CD1c-positive myeloid dendritic cell (primary cell): Measurements from ENCODE around the gene CLSTN3.
"Not testable (repeated sequence)": the region's sequence is repeated elsewhere in the genome, so short reads cannot be mapped to it uniquely, and the experiment has no call there.

Experiments used
- DNase-seq: peaks from one replicate; pipeline ENCODE4 v3.0.0-alpha.2; 2016; ENCODE audit errors: extremely low spot score

CLSTN3 gene

DNA sequence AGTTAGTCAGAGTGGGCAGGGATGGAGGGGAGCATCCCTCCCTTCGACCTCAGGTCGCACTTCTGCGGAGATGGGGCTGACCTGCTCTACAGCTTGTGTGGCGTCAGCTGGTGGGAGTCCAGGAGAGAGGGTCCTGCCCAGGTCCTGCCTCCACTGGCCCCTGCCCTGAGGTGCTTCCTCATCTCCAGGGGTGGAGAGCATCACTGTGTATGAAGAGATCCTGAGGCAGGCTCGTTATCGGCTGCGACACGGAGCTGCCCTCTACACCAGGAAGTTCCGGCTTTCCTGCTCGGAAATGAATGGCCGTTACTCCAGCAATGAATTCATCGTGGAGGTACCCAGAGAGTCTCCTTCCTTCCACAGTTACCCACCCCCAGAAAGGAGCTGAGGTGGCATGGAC, 20.2 kb downstream of the CLSTN3 start:
- DNase-seq = no peak

DNA sequence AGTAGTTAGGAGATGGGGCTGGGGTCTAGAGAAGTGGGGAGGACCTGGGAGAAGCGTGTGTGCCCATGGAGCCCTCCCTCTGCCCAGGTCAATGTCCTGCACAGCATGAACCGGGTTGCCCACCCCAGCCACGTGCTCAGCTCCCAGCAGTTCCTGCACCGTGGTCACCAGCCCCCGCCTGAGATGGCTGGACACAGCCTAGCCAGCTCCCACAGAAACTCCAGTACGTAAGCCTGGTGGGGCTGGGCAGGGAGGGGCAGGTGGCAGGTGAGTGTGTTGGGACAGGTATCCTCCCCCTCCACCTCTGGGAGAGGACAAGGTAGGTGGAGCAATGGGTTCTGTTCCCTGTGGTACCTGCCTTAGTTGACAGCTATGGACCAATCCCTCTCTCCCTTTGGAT, 20.7 kb downstream of the CLSTN3 start:
- no peak for DNase-seq

DNA sequence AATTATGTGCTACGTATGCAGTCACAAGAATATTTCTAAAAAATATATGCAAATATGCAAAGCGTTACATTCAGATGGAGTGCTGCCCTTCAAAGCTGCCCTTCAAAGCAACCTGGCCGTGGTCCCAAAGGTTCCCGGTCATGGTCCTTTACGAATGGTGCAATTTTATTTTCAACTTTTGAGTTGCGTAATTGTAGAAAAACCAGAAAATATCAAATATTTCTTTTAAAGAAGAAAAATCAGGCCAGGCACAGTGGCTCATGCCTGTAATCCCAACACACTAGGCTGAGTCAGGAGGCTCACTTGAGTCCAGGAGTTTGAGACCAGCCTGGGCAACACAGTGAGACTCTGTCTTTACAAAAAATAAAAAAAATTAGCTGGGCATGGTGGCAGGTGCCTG, 21.4 kb downstream of the CLSTN3 start:
- no peak for DNase-seq

DNA sequence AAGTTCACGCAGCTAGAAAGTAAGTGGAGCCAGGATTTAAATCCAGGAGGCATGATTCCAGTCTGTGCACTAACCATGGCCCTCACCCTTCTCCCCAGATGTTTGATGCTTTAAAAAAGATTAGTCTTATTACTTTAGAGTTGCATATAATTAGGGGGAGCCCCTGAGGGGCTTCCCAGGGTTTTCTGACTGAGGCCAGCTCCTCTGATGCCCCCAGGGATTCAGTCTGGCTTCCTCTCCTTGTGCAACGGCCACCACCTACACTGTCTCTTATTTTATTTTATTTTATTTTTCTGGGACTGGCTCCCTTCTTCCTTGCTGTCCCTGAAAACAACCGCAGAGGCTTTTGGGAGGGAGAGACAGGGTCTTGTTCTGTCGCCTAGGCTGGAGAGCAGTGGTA, 22.6 kb downstream of the CLSTN3 start:
- DNase-seq = no peak

DNA sequence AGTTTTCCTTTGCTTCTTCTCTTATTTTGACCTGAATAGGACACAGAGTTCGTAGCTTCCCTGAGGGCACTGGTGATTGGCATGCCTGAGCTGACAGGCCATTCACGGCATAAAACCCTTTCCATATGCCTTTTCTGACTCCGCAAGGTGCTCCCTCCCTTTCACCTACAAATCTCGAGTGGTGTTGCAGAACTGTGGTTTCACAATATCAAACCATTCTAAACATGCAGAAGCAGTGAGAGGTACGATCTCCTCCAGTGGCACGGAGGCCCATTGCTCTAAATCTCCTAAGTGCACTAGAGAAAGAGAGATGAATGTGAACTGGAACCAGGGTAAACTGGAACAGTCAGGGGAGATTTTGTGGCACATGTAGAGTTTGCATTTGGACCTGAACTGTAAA, 23.9 kb downstream of the CLSTN3 start:
- DNase-seq = no peak

DNA sequence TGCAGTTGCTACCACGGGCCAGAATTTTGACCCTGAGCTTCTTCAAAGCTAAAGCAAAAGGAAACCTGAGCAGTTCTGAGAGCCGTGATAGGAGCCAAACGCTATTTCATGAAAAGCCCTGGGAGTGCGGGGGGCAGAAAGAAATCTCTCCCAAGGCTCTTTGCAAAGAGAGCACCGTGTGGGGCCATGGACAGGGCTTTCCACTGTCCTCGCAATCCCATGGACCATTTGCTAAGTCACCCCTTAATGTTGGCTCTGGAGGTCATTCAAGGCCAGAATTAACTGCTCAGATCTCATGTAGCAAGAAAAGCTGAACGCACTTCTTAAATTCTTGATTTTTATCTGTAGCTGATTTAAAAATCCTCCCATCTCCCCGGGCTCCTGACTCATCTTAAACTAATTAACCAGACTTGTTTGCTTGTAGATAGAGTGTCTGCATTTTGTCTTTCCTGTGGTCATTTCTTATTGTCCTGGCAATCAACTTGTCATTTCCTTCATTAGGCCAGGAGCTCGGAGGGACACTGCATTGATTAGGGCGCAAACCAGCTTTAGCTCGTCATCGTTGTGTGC, 24.8 kb downstream of the CLSTN3 start:
- no peak for DNase-seq

DNA sequence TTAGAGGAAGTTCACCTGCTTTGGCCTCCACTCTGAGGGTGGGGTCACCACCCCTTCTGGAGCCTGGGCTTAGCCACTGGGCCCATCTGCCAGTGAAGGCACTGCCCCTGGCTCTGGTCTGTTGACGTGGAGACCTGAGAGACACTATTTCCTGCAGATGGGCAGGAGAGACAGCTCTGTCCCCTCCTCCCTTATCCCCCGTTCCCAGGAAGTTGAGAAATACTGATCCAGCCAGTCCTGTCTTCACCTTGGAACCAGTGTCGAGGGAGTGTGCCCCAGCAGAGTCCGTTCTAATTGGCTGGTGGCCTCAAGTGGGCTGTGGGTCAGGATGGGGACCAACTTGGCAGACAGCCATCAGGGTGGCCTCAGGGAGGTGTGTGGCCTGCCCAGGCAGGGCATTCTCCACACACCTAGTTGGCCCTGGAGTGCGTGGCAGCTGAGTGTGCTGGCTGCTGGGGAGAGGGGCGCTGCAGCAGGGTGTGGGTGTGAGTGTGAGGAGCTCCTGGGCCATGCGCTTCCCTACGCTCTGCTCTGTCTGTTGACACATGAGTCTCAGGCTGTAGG, 25.4 kb downstream of the CLSTN3 start:
- no peak for DNase-seq

DNA sequence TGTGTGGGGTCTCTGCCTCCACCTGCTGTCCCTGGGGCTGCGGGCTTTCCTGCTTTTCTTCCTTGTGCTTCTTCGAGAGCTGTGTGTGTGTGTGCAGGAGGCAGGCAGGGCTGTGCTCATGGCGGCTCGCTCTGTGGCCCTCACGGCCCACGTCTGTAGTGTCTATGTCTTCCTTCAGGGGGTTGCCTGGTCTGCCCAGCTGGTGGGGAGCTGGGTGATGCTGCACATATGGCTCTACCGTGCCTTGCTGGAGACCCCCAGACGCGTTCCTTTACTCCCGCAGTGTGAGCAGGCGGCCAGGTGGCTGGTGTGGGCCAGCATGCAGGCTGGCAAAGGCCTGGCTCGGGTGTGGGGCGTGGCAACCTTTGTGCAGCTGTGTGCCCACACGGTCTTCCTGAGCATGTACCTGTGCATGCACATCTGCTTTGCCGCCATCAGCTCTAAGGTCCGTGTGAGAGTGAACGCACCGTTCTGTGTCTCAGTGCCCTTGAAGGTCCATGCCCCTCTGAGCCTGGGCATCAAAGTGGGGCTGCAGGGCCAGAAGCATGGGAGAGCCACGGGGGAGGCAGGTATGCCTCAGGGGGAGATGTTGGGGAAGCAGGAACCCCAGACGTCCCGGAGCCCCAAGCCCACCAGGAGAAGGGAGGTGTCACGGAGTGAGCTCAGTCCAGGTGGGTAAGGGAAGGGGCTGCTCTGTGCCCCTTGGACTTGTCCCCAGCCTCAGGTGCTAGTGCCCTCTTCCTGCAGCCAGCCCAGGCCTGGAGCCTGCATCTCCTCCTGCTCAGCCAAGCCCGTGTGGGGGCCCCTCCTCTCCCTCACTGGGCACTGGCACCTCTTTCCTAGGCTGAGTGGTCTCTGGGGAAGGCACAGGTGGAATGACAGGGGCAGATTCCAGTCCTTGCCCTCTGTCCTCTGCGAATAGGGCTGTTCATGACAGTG, 26.4 kb downstream of the CLSTN3 start:
- no peak for DNase-seq

DNA sequence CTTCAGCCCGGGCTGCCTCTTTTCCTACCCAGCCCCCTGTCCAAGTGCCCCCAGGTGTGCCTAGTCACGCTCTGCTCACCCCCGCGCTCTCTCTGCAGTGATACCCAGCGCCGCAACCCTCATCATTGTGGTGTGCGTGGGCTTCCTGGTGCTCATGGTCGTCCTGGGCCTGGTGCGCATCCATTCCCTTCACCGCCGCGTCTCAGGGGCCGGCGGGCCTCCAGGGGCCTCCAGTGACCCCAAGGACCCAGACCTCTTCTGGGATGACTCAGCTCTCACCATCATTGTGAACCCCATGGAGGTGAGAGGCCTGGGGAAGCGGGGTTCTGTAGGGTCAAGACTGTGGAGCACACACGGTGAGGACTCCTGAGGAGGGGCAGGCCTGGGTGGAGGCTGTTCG, 27.2 kb downstream of the CLSTN3 start:
- no peak for DNase-seq

DNA sequence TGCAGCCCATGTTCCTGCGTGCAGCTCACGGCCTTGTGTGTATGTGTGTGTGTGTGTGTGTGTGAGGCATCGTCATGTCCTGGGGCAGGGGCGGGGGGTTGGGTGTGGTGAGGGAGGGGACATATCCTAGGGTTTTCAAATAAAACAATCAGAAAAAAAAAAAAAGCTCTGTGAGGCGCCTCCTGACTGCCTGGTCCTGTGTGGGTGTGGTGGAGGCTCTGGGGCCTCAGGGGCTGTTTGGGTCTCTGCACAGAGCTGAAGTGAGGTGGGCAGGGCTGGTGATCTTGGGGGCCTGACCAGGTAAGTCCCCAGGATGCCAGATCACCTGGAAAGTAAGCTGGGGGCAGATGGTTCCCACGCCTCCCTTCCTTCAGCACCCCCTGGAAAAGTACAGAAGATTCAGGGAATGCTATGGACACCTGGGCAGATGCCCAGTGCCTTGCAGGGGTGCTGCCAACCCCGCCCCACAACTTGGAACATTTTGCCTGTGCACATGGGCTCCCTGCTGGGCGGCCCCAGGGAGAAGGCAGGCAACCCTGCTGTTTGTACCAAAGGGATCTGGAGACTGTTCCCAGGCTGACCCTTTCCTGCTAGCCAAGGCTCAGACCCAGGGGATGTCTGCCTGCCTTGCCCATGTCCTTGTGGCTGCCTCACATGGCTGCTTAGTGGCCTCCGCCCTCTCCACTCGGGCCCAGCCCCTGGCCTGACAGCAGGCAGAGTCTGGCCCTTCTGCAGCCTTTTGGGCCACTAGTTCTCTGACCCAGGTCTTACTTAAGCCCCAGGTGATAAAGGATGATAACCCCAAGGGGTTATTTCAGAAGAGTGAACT, 28.8 kb downstream of the CLSTN3 start:
- DNase-seq = no peak

DNA sequence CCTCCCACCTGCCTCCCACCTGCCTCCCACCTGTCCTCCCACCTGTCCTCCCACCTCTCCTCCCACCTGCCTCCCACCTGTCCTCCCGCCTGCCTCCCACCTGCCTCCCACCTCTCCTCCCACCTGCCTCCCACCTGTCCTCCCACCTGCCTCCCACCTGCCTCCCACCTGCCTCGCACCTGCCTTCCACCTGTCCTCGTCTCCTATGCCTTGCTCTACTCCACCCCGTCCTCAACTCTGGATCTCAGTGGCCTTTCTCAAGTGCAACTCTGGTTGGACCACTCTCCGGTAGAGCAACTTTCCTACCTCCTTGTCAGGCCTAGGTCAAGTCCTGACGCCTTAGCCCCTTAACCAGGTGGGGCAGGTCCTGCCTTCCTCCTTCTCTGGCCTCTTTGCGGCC, 30.0 kb downstream of the CLSTN3 start:
- DNase-seq = no peak

DNA sequence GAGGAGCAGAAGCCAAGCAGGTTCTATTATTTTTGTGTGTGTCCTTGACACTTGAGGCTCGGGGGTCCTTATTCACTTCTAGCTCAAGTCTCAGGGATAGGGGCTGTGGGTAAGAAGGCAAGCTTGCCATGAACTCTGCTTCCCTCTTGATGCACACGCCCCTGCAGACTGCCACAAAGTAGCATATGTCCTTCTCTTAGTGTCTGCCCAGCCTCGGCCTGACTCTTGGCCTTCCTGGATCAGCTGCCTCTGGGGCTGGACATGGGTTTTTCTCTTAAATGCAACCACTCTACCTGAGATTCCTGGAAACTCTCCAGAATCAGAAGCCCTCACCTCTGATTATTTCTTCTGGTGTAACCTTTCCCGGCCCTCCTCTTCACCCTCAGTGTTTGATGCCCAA, 31.2 kb downstream of the CLSTN3 start:
- no peak for DNase-seq

DNA sequence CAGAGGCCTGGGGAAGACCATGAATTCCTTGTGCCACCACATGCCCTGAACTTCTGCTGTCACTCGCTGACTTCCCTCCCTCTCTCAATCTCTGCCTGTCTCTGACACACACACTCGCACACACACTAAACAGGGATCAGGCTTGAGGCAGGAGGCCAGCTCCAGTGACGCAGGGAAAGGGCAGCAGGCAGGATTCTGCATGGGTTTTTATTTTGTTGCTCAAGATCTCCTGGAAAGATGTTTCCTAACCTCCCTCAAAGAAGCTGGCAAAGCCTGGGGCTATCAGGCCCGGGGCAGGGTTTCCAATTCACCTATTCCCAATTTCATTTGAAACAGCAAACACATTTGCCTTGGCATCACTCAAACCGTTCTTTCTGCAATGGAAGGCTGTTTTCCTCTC, 31.6 kb downstream of the CLSTN3 start:
- no peak for DNase-seq

DNA sequence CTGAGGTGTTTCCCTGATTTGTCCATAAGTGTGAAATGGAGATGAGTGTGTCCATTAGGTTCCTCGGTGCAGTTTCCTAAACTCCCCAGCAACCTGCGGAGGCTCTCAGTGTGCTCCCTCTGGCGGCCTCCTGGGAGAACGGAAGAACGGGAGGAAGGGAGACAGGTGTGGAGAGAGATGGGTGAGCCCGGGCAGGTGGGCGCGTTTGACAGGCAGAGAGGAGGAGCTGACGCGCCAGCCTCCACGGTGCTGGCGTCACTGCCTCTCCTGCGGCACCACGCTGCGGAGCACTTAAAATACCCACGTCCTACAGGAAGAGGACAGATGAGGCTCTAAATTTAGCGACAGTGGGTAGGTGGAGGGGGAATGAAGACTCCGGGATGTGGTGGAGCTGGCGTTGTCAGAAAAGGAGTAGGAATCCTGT, 32.5 kb downstream of the CLSTN3 start:
- no peak for DNase-seq

DNA sequence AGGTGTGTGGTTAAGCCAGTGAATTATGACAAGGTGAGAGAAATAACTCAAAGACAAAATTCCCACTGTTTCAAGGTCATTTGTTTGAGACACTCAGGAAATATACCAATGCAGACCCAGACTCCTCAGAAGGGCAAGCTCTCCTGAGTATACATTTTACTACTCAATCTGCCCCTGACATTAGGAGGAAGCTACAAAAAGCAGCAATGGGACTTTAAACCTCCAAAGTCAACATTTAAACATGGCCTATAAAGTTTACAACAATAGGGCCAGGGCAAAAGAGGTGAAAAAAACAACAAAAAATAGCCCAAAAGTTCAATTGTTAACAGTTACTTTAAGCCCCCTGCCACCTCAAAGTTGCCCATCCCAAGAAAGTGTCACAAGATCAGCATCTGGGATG, 39.8 kb downstream of the CLSTN3 start:
- DNase-seq = no peak

DNA sequence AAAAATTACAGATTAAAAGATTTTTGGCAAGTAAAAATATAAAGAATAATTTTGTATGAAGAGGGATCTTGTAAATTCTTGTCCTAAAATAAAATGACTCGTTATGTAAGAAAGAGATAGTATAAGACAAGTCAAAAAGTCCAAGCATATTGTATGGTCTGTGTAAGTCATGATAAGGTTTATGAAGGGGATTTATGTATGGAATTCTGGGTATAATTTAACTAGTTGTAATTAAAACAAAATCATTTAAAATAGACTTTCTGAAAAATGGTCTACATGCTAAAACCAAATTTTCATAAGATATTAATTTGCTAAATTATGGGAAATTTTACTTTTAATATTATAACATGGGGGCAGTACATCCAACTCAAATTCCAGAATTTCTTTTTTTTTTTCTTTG, 41.7 kb downstream of the CLSTN3 start:
- no peak for DNase-seq

DNA sequence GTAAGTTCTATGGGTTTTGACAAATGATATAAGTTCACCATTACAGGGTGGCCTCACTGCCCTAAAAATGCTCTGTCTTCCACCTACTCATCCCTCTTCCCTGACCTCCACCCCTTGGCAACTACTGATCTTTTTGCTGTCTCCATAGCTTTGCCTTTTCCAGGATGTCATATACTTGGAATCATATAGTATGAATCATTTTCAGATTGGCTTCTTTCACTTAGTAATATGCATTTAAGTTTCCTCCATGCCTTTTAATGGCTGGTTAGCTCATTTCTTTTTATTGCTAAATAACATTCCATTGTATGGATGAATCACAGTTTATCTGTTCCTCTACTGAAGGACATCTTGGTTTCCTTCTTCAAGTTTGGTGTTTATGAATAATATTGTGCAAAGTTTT, 45.3 kb downstream of the CLSTN3 start:
- DNase-seq = no peak

DNA sequence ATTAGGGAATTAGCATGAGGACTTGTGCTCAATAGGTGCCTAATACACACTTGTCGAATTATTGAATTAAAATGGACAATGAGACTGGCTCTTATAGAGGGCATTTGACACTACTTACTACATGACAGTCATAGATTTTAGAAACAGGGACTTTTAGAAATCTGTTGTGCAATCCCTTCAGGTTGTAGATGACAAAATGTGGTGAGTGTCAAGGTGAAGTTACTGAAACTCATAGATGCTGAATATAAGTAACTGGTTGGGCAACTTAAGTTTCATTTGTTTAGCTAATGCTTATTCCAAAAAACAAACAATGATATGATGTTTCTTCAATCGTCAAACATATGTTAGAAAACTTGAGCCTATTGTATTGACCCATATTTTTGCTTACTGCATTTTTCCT, 46.4 kb downstream of the CLSTN3 start:
- DNase-seq = no peak

DNA sequence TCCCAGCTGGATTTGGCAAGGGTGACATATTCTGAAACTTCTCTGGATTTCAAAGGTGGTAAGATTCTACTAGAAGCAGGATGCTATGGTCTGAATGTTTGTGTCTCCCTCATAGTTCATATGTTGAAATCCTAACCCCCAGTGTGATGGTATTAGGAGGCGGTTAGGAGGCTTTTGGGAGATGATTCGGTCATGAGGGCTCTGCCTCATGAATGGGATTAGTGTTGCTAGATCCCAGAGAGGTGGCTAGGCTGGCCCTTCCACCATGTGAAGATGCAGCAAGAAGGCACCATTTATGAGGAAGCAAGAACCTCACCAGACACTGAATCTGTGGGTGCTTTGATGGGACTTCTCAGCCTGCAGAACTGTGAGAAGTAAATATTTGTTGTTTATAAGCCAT, 48.3 kb downstream of the CLSTN3 start:
- no peak for DNase-seq

DNA sequence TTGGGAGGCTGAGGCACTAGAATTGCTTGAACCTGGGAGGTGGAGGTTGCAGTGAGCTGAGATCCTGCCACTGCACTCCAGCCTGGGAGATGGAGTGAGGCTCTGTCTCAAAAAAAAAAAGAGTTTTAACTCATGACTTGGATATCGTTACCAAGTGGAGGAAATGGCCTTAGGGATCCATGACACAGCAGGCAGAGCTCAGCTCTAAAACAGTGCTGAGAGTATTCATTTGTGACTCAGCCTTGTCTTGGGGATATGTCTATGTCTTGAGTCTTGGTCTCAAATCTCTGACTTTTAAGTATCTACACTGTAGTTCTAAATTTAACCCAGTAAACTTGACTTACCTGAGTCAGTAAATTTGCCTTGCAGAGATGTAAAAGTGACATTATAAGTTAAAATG, 50.5 kb downstream of the CLSTN3 start:
- DNase-seq = no peak

DNA sequence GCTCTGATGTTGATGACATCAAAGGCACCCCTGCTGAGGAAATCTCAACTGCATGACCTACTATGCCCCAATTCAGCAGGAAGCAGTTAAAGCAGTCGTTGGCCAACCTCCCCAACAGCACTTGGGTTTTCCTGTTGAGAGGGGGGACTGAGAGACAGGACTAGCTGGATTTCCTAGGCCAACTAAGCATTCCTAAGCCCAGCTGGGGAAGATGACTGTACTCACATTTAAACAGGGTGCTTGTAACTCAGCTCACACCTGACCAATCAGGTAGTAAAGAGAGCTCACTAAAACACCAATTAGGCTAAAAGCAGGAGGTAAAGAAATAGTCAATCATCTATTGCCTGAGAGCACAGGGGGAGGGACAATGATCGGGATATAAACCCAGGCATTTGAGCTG, 55.9 kb downstream of the CLSTN3 start:
- not testable (repeated sequence) for DNase-seq
